ENCODE data around the gene ADAMTS17. TPM values are rescaled to one million over a fixed set of nuclear protein-coding genes. Genes with fewer than 3 reads are reported as not detected.

Gene ADAMTS17
- total RNA-seq, 4 donors from 2014 or later, result 7.2 to 15.1 (median 8.9) TPM

DNA sequence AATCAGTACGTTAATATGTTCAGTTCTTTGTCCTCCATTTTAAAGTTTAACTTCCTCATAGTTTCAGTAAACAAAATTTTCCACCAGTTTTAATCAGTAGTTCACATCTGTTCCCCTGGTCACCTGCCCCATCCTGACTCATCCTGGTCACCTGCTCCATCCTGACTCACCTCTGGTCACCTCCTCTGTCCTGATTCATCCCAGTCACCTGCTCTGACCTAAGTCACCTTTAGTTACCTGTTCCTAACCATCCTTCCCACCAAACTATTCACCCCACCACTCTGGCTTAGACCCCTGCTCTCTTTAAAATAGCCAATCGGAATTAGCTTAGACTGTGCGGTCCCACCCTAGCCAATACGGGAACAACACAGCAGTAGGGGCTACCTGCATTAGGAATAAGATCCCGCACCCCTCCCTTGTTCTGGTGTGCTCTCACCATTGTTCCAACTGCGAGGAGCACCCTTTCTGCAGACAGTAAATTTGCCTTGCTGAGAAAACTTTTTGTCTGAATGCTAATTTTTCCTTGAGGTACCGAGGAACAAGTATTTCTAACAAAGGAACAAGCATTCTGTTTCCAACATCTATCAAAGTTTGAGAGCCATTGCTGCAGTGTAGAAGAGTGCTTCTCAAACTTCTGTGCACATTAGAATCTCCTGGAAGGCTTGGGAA lies 169.3 kb downstream of the ADAMTS17 start:
- no peaks in the 10 kb centered on the region for H3K27me3 ChIP-seq
- peak in 1 of 3 donors; percentile 41 for DNase-seq
- H3K27ac ChIP-seq, result no peak overlapping the region
- H3K9me3 ChIP-seq, result peaks cover 0 to 24% (median 3%) of the 10 kb centered on the region in 4 donors
- no peaks in the 10 kb centered on the region for H3K36me3 ChIP-seq
- no peak overlapping the region for H3K4me3 ChIP-seq
- TF ChIP-seq, protein P1, sequence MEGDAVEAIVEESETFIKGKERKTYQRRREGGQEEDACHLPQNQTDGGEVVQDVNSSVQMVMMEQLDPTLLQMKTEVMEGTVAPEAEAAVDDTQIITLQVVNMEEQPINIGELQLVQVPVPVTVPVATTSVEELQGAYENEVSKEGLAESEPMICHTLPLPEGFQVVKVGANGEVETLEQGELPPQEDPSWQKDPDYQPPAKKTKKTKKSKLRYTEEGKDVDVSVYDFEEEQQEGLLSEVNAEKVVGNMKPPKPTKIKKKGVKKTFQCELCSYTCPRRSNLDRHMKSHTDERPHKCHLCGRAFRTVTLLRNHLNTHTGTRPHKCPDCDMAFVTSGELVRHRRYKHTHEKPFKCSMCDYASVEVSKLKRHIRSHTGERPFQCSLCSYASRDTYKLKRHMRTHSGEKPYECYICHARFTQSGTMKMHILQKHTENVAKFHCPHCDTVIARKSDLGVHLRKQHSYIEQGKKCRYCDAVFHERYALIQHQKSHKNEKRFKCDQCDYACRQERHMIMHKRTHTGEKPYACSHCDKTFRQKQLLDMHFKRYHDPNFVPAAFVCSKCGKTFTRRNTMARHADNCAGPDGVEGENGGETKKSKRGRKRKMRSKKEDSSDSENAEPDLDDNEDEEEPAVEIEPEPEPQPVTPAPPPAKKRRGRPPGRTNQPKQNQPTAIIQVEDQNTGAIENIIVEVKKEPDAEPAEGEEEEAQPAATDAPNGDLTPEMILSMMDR (IDR thresholded peaks at IDR 0.05), result no peak
- TF ChIP-seq POLR2A (IDR thresholded peaks at IDR 0.05), result no peak
- no peaks in the 10 kb centered on the region for H3K4me1 ChIP-seq

DNA sequence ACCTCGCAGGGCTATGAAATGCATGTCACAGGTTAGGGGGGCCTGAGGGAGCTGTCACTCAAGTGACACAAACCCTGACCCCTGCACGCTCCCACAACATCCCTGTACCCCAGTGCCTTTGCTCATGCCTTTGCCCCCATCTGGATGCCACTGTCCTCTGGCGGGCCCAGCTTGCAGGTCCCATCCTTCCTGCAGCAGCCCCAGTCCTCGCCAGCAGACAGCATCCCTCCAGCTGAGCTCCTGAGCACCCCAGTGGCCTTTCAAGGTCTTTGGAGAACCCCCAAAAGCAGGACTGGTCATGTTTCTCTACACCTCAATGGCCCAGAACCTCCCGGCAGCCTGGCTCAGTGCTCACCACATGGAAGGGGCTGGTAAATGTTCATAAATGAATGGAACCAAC lies 170.4 kb downstream of the ADAMTS17 start:
- peak in 1 of 3 donors; percentile 25 for DNase-seq
- Histone ChIP-seq H3K27ac (peak overlapping the region in 1 of 4 donors; percentile 68), H3K4me3 (no peak overlapping the region), H3K27me3 (no peaks in the 10 kb centered on the region), H3K9me3 (peaks cover 0 to 24% (median 3%) of the 10 kb centered on the region in 4 donors), H3K36me3 (no peaks in the 10 kb centered on the region), H3K4me1 (no peaks in the 10 kb centered on the region)
- TF ChIP-seq, protein P1 (IDR thresholded peaks at IDR 0.05), result no peak
- TF ChIP-seq POLR2A (IDR thresholded peaks at IDR 0.05), result no peak

DNA sequence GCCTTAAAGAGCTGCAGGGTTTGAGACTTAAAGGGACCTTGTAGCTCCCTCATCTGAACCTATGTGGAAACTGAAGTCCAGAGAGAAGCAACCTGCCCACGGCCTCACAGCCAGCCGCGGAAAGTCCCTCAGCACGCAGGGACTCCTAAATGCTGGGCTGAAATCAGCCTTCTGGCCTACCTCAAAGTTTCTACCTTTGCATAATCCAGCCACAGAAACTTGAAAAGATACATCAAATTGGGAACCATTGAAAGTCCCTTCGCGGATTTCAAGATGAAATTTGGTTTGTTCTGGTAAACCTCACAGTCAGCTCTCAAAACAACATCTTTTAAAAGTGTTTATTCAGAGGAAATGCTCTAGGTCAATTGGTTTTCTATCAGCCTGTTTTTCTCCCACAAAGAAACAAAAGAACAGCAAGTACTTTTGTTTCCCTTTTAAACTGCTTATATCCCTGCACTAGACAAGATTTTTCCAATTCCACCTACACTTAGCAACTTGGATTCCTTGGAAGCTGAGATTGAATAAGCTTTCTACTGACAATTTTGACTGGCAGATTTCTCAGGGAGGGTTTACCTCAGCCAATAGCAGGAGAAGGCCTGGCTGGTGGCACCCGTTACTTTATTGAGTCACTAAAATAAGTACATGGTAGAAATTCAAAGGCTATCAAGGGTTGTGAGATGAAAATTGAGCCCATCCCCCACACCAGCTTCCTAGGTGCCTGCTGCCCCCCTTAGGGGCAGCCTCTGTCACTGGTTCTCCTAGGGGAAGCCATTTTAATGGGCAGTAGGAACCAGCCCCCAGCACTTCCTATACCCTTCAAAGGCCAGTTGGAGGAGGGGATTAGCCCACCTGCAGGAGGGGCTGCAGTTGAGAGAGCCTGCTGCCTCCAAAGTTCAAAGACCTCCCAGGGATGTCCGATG lies 171.2 kb downstream of the ADAMTS17 start:
- H3K4me3 ChIP-seq, result no peak overlapping the region
- H3K27ac ChIP-seq, result peak overlapping the region in 3 of 4 donors; percentile 31 to 68 (median 40)
- H3K4me1 ChIP-seq, result no peaks in the 10 kb centered on the region
- no peaks in the 10 kb centered on the region for H3K36me3 ChIP-seq
- peaks cover 0 to 24% (median 3%) of the 10 kb centered on the region in 4 donors for H3K9me3 ChIP-seq
- peak in 1 of 3 donors; percentile 26 for DNase-seq
- H3K27me3 ChIP-seq, result no peaks in the 10 kb centered on the region
- TF ChIP-seq POLR2A (IDR thresholded peaks at IDR 0.05), result no peak
- TF ChIP-seq, protein P1 (IDR thresholded peaks at IDR 0.05), result no peak

GRCh38 chr15:100169615-100170290 lies 172.0 kb downstream of the ADAMTS17 start:
- Histone ChIP-seq H3K4me1 (no peaks in the 10 kb centered on the region), H3K27ac (peak overlapping the region in 2 of 4 donors; percentile 40 to 68)

DNA sequence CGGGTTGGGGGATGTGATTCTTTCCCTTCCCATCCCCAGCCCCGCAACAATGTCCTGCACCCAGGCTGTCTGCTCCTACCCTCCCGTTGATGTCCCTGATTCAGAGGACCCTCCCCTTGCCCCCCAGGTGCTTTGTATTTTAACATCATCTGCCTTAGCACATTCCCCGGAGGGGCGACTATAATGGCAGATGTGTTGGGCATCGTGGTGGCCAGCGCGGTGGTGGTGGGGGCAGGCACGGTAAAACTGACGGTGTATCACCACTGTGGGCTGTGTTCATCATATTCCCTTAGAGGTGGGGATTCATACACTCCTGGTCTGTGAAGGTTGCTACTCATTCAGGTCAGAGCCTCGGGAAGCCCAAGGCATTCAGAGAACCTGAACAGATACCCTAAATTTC lies 173.0 kb downstream of the ADAMTS17 start:
- H3K4me3 ChIP-seq, result no peak overlapping the region
- H3K27ac ChIP-seq, result peak overlapping the region in 1 of 4 donors; percentile 68
- TF ChIP-seq POLR2A (IDR thresholded peaks at IDR 0.05), result no peak
- TF ChIP-seq, protein P1 (IDR thresholded peaks at IDR 0.05), result no peak
- peaks cover 0 to 23% (median 3%) of the 10 kb centered on the region in 4 donors for H3K9me3 ChIP-seq
- no peaks in the 10 kb centered on the region for H3K4me1 ChIP-seq
- no peaks in the 10 kb centered on the region for H3K27me3 ChIP-seq
- no peak for DNase-seq
- H3K36me3 ChIP-seq, result no peaks in the 10 kb centered on the region

More at GRCh38 chr15:100169615-100170290, 172.0 kb downstream of the ADAMTS17 start:
- no peaks in the 10 kb centered on the region for H3K36me3 ChIP-seq
- H3K4me3 ChIP-seq, result no peak overlapping the region
- peaks cover 0 to 24% (median 3%) of the 10 kb centered on the region in 4 donors for H3K9me3 ChIP-seq
- no peaks in the 10 kb centered on the region for H3K27me3 ChIP-seq
- no peak for TF ChIP-seq POLR2A (IDR thresholded peaks at IDR 0.05)
- TF ChIP-seq, protein P1 (IDR thresholded peaks at IDR 0.05), result no peak
- DNase-seq, result no peak
